ENCODE results near the gene IFNW1. TPM values are rescaled to one million over a fixed set of nuclear protein-coding genes. Genes with fewer than 3 reads are reported as not detected.
"Not testable (repeated sequence)": the region's sequence is repeated elsewhere in the genome, so short reads cannot be mapped to it uniquely, and the experiment has no call there.

Gene IFNW1
- total RNA-seq (not detected), polyA plus RNA-seq (not detected)
- long read RNA-seq, donor 1 = 0 reads
- long read RNA-seq, donor 2 = 0 reads

DNA sequence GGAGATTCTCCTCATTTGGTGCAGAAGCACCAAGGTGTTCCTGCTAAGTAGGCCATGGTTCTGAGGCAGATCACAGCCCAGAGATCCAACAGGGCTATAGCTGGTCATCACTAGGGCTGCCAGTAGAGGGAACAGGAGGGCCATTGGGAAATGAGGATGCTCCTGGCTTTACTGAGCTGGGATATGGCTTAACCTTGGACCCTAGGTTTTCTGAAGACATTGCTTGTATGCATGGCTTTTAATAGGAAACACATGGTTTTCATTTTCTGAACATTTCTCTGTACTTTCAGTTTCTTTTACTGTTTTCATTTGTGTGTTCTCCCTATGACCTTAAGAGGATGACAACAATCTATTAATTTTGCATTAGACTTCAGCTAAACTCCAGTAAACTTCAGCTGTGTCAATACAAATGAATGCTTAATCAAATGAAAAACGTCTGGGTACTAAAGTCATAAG is at the start of gene IFNW1:
TSS of gene IFNW1 (minus strand) at position 406 of the 456 bp plus-strand sequence. CDS start at position 144, 262 bp downstream.
- TF ChIP-seq, protein P1, sequence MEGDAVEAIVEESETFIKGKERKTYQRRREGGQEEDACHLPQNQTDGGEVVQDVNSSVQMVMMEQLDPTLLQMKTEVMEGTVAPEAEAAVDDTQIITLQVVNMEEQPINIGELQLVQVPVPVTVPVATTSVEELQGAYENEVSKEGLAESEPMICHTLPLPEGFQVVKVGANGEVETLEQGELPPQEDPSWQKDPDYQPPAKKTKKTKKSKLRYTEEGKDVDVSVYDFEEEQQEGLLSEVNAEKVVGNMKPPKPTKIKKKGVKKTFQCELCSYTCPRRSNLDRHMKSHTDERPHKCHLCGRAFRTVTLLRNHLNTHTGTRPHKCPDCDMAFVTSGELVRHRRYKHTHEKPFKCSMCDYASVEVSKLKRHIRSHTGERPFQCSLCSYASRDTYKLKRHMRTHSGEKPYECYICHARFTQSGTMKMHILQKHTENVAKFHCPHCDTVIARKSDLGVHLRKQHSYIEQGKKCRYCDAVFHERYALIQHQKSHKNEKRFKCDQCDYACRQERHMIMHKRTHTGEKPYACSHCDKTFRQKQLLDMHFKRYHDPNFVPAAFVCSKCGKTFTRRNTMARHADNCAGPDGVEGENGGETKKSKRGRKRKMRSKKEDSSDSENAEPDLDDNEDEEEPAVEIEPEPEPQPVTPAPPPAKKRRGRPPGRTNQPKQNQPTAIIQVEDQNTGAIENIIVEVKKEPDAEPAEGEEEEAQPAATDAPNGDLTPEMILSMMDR (IDR thresholded peaks at IDR 0.05) = no peak
- 36 to 50% (median 43%) methylated on average over 1 of the region's 1 CpG for WGBS, 3 donors
- intact Hi-C loops (cut with DNase I) = no loop called here

DNA sequence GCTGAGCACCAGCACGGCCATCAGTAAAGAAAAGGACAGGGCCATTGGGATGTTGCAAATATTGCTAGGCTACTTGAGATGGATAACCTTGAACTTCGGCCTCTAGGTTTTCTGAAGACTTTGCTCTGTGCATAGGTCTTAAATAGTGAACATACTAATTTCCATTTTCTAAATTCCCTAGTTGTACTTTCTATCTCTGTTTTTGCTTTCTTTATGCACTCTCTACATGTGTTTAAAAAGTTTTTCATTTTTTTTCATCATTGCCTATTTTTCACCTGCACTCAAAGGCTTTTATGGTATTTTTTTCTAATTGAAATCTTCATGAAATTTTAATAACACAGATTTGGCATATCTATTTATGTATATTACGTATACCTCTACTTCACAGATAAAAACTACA is 45.9 kb upstream of the IFNW1 start, which contains the start of gene IFNA4:
TSS of gene IFNA4 (minus strand) at position 101 of the 400 bp plus-strand sequence. CDS start at position 45, 56 bp downstream.
- intact Hi-C loops (cut with DNase I); H3K36me3 ChIP-seq (ENCODE audit: insufficient read depth in 1 of 2, low read depth in 1 of 2); DNase-seq; H3K27me3 ChIP-seq (ENCODE audit: insufficient read depth in 3 of 3, low read length in 2 of 3); H3K27ac ChIP-seq; ATAC-seq; H3K4me3 ChIP-seq; H3K9me3 ChIP-seq; H3K4me1 ChIP-seq: not testable (repeated sequence)
- 81 to 88% (median 86%) methylated on average over 3 of the region's 3 CpGs for WGBS, 3 donors

More for the DNA sequence above, at the start of gene IFNW1:
- no peak for ATAC-seq
- DNase-seq = no peak
- Histone ChIP-seq H3K4me3 (no peak within 1 kb of the TSS), H3K4me1 (no peaks in the 10 kb centered on the region), H3K9me3 (no peaks in the 10 kb centered on the region), H3K36me3 (ENCODE audit: insufficient read depth in 1 of 2, low read depth in 1 of 2) (no peaks in the 10 kb centered on the region), H3K27ac (no peak within 1 kb of the TSS), H3K27me3 (ENCODE audit: insufficient read depth in 3 of 3, low read length in 2 of 3) (no peaks in the 10 kb centered on the region)

DNA sequence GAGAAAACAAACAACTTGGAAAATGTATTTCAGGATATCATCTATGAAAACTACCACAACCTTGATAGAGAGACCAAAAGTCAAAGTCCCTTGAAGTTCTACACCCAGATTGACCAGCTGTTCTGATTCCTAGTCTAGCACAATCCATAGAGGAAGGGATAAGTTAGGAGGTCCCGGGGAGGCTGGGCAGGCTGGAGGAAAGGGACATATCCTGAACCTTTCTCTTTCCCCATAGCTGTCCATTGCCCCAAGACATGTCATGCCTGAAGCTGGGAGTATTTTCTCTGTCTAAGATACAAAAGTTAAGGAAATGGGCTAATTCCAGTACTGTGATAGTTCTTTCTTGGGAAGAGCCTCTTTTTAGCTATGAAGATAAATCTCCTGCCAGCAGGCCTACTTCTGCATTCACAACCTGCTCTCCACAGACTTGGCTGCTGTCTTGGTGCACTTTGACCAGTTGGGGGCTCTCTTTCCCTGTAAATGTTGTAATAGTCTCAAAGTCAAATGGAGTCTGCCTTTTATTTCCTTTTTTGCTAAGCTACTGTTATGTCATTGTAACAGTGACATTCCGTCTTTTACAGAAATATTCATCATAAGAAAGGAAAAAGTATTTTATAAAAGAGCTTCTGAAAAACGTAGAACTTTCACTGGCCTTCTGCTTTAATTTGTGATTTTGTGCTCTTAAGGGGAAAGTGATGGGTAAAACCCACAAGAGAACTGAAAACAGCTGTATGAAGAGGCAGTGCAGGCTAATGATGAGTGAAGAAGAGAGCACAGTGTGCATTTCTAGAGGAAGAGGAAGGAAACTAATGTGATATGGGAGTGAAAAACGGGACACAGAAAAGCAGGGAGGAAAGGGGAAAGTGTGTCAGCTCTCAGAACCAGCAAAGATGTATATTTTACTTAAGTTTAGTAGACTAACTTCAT is 41.4 kb upstream of the IFNW1 start:
- ATAC-seq; H3K27ac ChIP-seq; DNase-seq; H3K9me3 ChIP-seq; H3K4me3 ChIP-seq; H3K27me3 ChIP-seq (ENCODE audit: insufficient read depth in 3 of 3, low read length in 2 of 3); intact Hi-C loops (cut with DNase I); H3K4me1 ChIP-seq; H3K36me3 ChIP-seq (ENCODE audit: insufficient read depth in 1 of 2, low read depth in 1 of 2): not testable (repeated sequence)
- WGBS, 3 donors = 33 to 51% (median 39%) methylated on average over 4 of the region's 4 CpGs

DNA sequence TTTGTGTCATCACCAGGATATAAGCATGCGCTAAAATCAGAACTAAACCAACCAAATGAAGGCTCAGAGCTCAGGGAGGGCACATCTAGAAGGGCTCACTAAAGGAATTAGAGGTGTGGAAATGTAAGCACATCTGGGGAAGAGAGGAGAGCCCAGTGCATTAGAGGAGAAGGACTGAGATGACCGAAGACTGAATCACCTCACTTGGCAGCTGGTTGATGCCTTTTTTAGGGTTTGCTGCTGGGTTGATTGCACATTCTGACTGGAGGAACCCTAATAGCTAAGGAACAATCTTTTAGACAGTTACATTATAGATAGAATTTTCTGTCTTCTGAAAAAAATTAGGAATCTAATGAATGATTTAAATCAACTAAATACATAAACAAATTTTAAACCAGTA is 33.0 kb upstream of the IFNW1 start:
- TF ChIP-seq, protein P1 (IDR thresholded peaks at IDR 0.05) = no peak
- no peaks in the 10 kb centered on the region for H3K9me3 ChIP-seq
- intact Hi-C loops (cut with DNase I) = no loop called here
- H3K4me1 ChIP-seq = no peaks in the 10 kb centered on the region
- no peaks in the 10 kb centered on the region for H3K27me3 ChIP-seq (ENCODE audit: insufficient read depth in 3 of 3, low read length in 2 of 3)
- DNase-seq = no peak
- H3K4me3 ChIP-seq = no peak overlapping the region
- WGBS, 3 donors = 75 to 86% (median 79%) methylated on average over 2 of the region's 2 CpGs
- no peaks in the 10 kb centered on the region for H3K36me3 ChIP-seq (ENCODE audit: insufficient read depth in 1 of 2, low read depth in 1 of 2)
- no peak overlapping the region for H3K27ac ChIP-seq
- ATAC-seq = no peak

DNA sequence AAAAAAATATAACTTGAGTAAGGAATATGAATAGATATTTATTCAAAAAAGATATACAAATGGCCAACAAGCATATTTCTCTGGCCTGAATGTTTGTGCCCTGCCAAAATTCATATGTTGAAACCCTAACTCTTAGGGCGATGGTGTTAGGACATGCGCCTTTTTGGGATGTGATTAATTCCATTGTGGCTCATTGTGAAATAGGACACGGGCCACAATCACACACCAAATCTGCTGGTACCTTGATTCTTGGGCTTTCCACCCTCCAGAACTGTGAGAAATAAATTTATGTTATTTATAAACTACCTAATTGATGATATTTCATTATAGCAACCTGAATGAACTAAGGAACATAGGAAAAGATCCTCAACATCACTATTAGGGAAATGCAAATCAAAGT is 30.5 kb upstream of the IFNW1 start:
- TF ChIP-seq, protein P1 (IDR thresholded peaks at IDR 0.05) = no peak
- no peak overlapping the region for H3K4me3 ChIP-seq
- no peak overlapping the region for H3K27ac ChIP-seq
- DNase-seq = no peak
- no peaks in the 10 kb centered on the region for H3K4me1 ChIP-seq
- 88 to 91% (median 89%) methylated on average over 3 of the region's 3 CpGs for WGBS, 3 donors
- intact Hi-C loops (cut with DNase I) = no loop called here
- no peaks in the 10 kb centered on the region for H3K27me3 ChIP-seq (ENCODE audit: insufficient read depth in 3 of 3, low read length in 2 of 3)
- H3K9me3 ChIP-seq = no peaks in the 10 kb centered on the region
- no peak for ATAC-seq
- no peaks in the 10 kb centered on the region for H3K36me3 ChIP-seq (ENCODE audit: insufficient read depth in 1 of 2, low read depth in 1 of 2)

Measured in psoas muscle (tissue), 8 donors.